Colonic mucosa (tissue), 4 donors: Measurements from ENCODE around the gene DSC1. TPM values are rescaled to one million over a fixed set of nuclear protein-coding genes. Genes with fewer than 3 reads are reported as not detected.

Experiments used
- DNase-seq: peaks from one replicate; pipeline ENCODE4 v3.0.0-alpha.2; 2020
- H3K27ac ChIP-seq: fragments of 200-600 bp; one replicate; pipeline ENCODE4 v1.8.0; 2021
- H3K27me3 ChIP-seq: fragments of 200-600 bp; one replicate; pipeline ENCODE4 v1.8.0; 2021
- H3K36me3 ChIP-seq: fragments of 200-600 bp; one replicate; pipeline ENCODE4 v1.8.0; 2021
- H3K4me1 ChIP-seq: fragments of 200-600 bp; one replicate; pipeline ENCODE4 v1.8.0; 2021; ENCODE audit warnings: mild to moderate bottlenecking
- H3K4me3 ChIP-seq: fragments of 200-600 bp; one replicate; pipeline ENCODE4 v1.8.0; 2021
- H3K9ac ChIP-seq, 2 donors: one replicate each; pipeline ENCODE4 v1.7.0; 2013; ENCODE audit warnings: control low read depth in 2 of 2, low read depth in 2 of 2, low read length in 2 of 2
- H3K9me3 ChIP-seq: fragments of 200-600 bp; one replicate; pipeline ENCODE4 v1.8.0; 2021
- CTCF ChIP-seq: fragments of 200-600 bp; IDR thresholded peaks from one replicate; pipeline ENCODE4 v1.8.0; 2022; ENCODE audit warnings: antibody characterized with exemption, mild to moderate bottlenecking
- intact Hi-C: fragments of 100-400 bp; cut with DNase I; formaldehyde crosslinking; loops from one replicate; pipeline ENCODE4 v1.14.1; 2022
- total RNA-seq, 2 donors: library from RNA; stranded (reverse); fragmentation: NEBNext Ultra II Directional in 1 of 2; extraction: Animal tissue kit (Norgen Biotek cat#: 25700) in 1 of 2; gene quantifications; one replicate each; pipeline ENCODE4 v1.2.1, GENCODE V29; 2021
- donor health status: healthy.
- donor health status: DM: no; HTN: no; CAD: no.
- donor health status: DM: no; HTN: no; CAD: no.

DSC1 gene
- total RNA-seq, 2 donors from 2014 or later = 0.05 to 0.17 TPM

GRCh38 chr18:31091350-31091749 lies 71.3 kb downstream of the DSC1 start:
- H3K4me1 ChIP-seq = peaks cover 3% of the 10 kb centered on the region
- intact Hi-C loops = no loop called here
- no peak overlapping the region for H3K27ac ChIP-seq
- H3K36me3 ChIP-seq = no peaks in the 10 kb centered on the region
- no peak overlapping the region for H3K9ac ChIP-seq
- H3K27me3 ChIP-seq = no peaks in the 10 kb centered on the region
- no peaks in the 10 kb centered on the region for H3K9me3 ChIP-seq
- DNase-seq = no peak
- H3K4me3 ChIP-seq = no peak overlapping the region
- TF ChIP-seq CTCF = no peak

- Histone ChIP-seq H3K27me3 (no peaks in the 10 kb centered on the region), H3K9ac (no peak overlapping the region), H3K4me1 (no peaks in the 10 kb centered on the region), H3K4me3 (no peak overlapping the region), H3K27ac (no peak overlapping the region), H3K9me3 (no peaks in the 10 kb centered on the region), H3K36me3 (peaks cover 5% of the 10 kb centered on the region)
- intact Hi-C loops = no loop called here
- no peak for DNase-seq
- TF ChIP-seq CTCF = no peak
These were observed 74.1 kb downstream of the DSC1 start for GRCh38 chr18:31088532-31088931.

- no peak for DNase-seq
- intact Hi-C loops = no loop called here
- no peak overlapping the region for H3K27ac ChIP-seq
- TF ChIP-seq CTCF = no peak
- no peaks in the 10 kb centered on the region for H3K4me1 ChIP-seq
- H3K36me3 ChIP-seq = no peaks in the 10 kb centered on the region
- H3K4me3 ChIP-seq = no peak overlapping the region
- H3K9me3 ChIP-seq = no peaks in the 10 kb centered on the region
- no peaks in the 10 kb centered on the region for H3K27me3 ChIP-seq
- no peak overlapping the region for H3K9ac ChIP-seq
These were observed 82.7 kb downstream of the DSC1 start for GRCh38 chr18:31079973-31080372.

Other genes starting within 250 kb of the DSC1 start
- under 1 TPM; 0.27 to 0.37 TPM for gene DSC3, start 120.1 kb downstream of the DSC1 start, total RNA-seq
- 100 to 1,000 TPM; 141 to 184 TPM for gene DSC2, start 60.4 kb downstream of the DSC1 start, total RNA-seq
- not detected for gene DSG1, start 155.3 kb upstream of the DSC1 start, total RNA-seq
- under 1 TPM; 0.16 to 0.27 TPM for gene DSG4, start 213.9 kb upstream of the DSC1 start, total RNA-seq